ENCODE measurements around the gene PABPC4L.

DNA sequence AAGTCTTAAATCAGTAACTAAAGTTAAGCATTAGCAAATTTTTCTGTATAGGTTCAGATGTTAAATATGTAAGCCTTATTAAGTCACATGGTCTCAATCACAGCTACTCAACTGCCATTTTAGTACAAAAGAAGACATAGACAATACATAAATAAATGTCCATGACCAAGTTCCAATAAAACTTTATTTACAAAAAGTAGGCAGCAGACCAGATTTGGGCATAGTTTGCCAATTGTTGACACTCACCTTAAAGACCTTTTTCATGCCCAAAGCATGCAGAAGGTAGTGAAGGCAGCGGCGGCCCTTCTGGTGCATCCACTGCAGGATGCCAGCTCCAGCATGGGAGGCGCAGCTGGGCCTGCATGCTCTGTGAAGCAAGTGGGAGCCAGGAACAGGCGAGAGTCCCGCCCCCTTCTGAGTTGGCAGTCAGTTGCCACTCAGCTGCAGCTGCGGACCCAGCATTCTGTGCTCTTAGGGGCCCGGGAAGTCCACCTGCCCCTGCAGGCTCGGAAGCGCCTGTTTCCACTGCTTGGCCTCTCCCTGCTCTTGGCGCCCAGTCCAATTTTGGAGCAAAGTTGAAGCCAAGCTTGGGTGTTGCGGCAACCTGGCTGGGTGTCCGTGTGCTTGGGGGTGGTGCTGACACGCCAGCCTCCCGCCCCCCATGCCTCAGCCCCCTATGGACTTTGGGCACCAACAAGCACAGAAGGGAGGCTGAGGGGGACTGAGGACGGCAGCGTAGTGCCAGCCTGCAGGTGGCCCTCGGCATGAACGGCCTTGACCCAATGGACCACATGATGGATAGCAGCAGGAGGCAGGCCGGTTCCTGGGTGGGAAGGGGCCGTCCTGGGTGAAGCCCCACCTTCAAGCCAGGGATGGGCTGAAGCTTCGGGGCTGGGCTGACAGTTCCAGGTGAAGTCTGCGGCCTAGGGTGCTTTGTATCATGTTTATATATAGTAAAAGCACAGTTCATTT, 42.4 kb upstream of the PABPC4L start:
- TF ChIP-seq, protein P1, sequence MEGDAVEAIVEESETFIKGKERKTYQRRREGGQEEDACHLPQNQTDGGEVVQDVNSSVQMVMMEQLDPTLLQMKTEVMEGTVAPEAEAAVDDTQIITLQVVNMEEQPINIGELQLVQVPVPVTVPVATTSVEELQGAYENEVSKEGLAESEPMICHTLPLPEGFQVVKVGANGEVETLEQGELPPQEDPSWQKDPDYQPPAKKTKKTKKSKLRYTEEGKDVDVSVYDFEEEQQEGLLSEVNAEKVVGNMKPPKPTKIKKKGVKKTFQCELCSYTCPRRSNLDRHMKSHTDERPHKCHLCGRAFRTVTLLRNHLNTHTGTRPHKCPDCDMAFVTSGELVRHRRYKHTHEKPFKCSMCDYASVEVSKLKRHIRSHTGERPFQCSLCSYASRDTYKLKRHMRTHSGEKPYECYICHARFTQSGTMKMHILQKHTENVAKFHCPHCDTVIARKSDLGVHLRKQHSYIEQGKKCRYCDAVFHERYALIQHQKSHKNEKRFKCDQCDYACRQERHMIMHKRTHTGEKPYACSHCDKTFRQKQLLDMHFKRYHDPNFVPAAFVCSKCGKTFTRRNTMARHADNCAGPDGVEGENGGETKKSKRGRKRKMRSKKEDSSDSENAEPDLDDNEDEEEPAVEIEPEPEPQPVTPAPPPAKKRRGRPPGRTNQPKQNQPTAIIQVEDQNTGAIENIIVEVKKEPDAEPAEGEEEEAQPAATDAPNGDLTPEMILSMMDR (IDR thresholded peaks at IDR 0.05 in 2 of 3, conservative IDR thresholded peaks at IDR 0.05 in 1 of 3; ENCODE audit: insufficient read depth in 2 of 3, low read depth in 1 of 3, low read length in 3 of 3): no peak
- no peak for TF ChIP-seq NR2C2 (CRISPR knock-in tag; IDR thresholded peaks at IDR 0.05)
- TF ChIP-seq NR2C2 (tag; IDR thresholded peaks at IDR 0.05): no peak
- TF ChIP-seq POLR2A (conservative IDR thresholded peaks at IDR 0.05): no peak
- TF ChIP-seq TAF7 (tag; IDR thresholded peaks at IDR 0.05): no peak
- TF ChIP-seq TRIM24 (IDR thresholded peaks at IDR 0.05): no peak
- TF ChIP-seq GABPA (tag; conservative IDR thresholded peaks at IDR 0.05; ENCODE audit: low read depth): no peak
- TF ChIP-seq, protein P2, sequence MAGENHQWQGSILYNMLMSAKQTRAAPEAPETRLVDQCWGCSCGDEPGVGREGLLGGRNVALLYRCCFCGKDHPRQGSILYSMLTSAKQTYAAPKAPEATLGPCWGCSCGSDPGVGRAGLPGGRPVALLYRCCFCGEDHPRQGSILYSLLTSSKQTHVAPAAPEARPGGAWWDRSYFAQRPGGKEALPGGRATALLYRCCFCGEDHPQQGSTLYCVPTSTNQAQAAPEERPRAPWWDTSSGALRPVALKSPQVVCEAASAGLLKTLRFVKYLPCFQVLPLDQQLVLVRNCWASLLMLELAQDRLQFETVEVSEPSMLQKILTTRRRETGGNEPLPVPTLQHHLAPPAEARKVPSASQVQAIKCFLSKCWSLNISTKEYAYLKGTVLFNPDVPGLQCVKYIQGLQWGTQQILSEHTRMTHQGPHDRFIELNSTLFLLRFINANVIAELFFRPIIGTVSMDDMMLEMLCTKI (IDR thresholded peaks at IDR 0.05; ENCODE audit: partially characterized antibody): no peak
